HepG2 (cell line): Measurements from ENCODE around the gene NT5C.

Experiments
- CEBPB ChIP-seq: IDR thresholded peaks from 2 replicates; pipeline ENCODE4 v1.6.1; 2011; ENCODE audit warnings: low read depth, low read length, improper control_type of control experiment, borderline replicate concordance
- ELF4 ChIP-seq: sonication (generic); formaldehyde crosslinking; IDR thresholded peaks from 2 replicates; pipeline ENCODE4 v1.5.0; 2020; ENCODE audit warnings: missing genetic modification reagents, mild to moderate bottlenecking, moderate library complexity, borderline replicate concordance
- RFX3 ChIP-seq: IDR thresholded peaks from 2 replicates; pipeline ENCODE4 v1.6.1; 2016; ENCODE audit warnings: missing biosample characterization, missing genetic modification reagents
- SP2 ChIP-seq: sonication (generic); formaldehyde crosslinking; IDR thresholded peaks from 2 replicates; pipeline ENCODE4 v1.5.1; 2020; ENCODE audit warnings: mild to moderate bottlenecking, missing genetic modification reagents
- TAF1 ChIP-seq: sonication (generic); formaldehyde crosslinking; IDR thresholded peaks from 2 replicates; pipeline ENCODE4 v1.4.0; 2020; ENCODE audit warnings: missing genetic modification reagents

GRCh38 chr17:75174996-75175395 lies 43.5 kb upstream of the NT5C start:
- TF ChIP-seq TAF1 (no peak), SP2 (CRISPR knock-in tag) (no peak), ELF4 (CRISPR knock-in tag) (no peak), CEBPB (no peak), RFX3 (CRISPR knock-in tag) (no peak)
